K562 (cell line): Measurements from ENCODE around the gene CEL. TPM values are rescaled to one million over a fixed set of nuclear protein-coding genes. Genes with fewer than 3 reads are reported as not detected.
"Not testable (repeated sequence)": the region's sequence is repeated elsewhere in the genome, so short reads cannot be mapped to it uniquely, and the experiment has no call there.

Experiments used
- ATAC-seq: fragments of 200-7000 bp; cut with Tn5 transposase; 3 replicates; pipeline ENCODE4 v1.9.1; 2020; ENCODE audit warnings: moderate library complexity
- BruUV-seq: library from RNA; stranded (reverse); fragments of 400-500 nt; replicated peaks from 2 replicates; lab custom pipeline; 2021; lab: Mats Ljungman, UMichigan
- CTCF ChIA-PET: fragments of 300-600 bp; formaldehyde crosslinking; extraction: SDS; loops from one replicate; lab custom pipeline; 2021; ENCODE audit warnings: low intra/inter-chr PET ratio; lab: Yijun Ruan, JAX
- POLR2A ChIA-PET: fragments of 300-600, 350-650 bp; sonication (Branson Sonifier 250); formaldehyde crosslinking; extraction: SDS; loops from one replicate; lab custom pipeline; 2021; ENCODE audit warnings: antibody characterized with exemption, inconsistent platforms; lab: Yijun Ruan, JAX
- DNase-seq, 4 experiments: peaks; one replicate each; pipeline versions ENCODE4 v3.0.0 to v3.0.0-alpha.2; 2011 to 2018; ENCODE audit warnings: low spot score in 3 of 4, mixed read lengths in 3 of 4; ENCODE audit errors: extremely low read depth in 1 of 4
- FAIRE-seq: peaks from 2 replicates; lab custom pipeline; 2011; peaks lifted over from hg19 to GRCh38; lab: Jason Lieb, UNC
- H2AFZ ChIP-seq: 2 replicates; pipeline ENCODE4 v1.6.0; 2011; ENCODE audit warnings: low read depth, low read length, control low read depth, inconsistent platforms
- H3K27ac ChIP-seq: fragments of 200-600 bp; 3 replicates; pipeline ENCODE4 v1.8.0; 2011; ENCODE audit warnings: low read depth, mild to moderate bottlenecking, control low read depth, inconsistent platforms, low read length, moderate library complexity, mixed read lengths; ENCODE audit errors: extremely low read depth
- H3K27me3 ChIP-seq, 2 experiments: fragments of 300-600 bp in 1 of 2; 2 replicates in 1 of 2; 3 replicates in 1 of 2; pipeline versions ENCODE4 v1.6.0 to v1.8.0; 2011; ENCODE audit warnings: inconsistent platforms in 2 of 2, low read length in 2 of 2, mild to moderate bottlenecking in 1 of 2, mixed read lengths in 1 of 2, moderate library complexity in 1 of 2; ENCODE audit not compliant: control insufficient read depth in 2 of 2, insufficient read depth in 2 of 2
- H3K36me3 ChIP-seq: fragments of 300-600 bp; 3 replicates; pipeline ENCODE4 v1.8.0; 2011; ENCODE audit warnings: mild to moderate bottlenecking, low read length, inconsistent platforms; ENCODE audit not compliant: control insufficient read depth, insufficient read depth
- H3K4me1 ChIP-seq, 2 experiments: fragments of 200-600 bp in 1 of 2; replicated peaks in 1 of 2; 2 replicates in 1 of 2; 3 replicates in 1 of 2; pipeline versions ENCODE4 v1.5.1 to v1.8.0; 2011; ENCODE audit warnings: inconsistent platforms in 2 of 2, low read length in 2 of 2, mild to moderate bottlenecking in 1 of 2, mixed read lengths in 1 of 2, moderate library complexity in 1 of 2; ENCODE audit not compliant: control insufficient read depth in 2 of 2, insufficient read depth in 2 of 2
- H3K4me2 ChIP-seq: 2 replicates; pipeline ENCODE4 v1.6.1; 2011; ENCODE audit warnings: low read length, control low read depth, inconsistent platforms, mixed read lengths; ENCODE audit not compliant: insufficient read depth
- H3K4me3 ChIP-seq: fragments of 200-600 bp; sonication (generic), shearing (Covaris generic); 2 replicates; pipeline ENCODE4 v1.5.1; 2016; ENCODE audit warnings: control low read depth, inconsistent platforms
- H3K79me2 ChIP-seq: fragments of 200-600 bp; 3 replicates; pipeline ENCODE4 v1.8.0; 2011; ENCODE audit warnings: low read length, inconsistent platforms; ENCODE audit not compliant: control insufficient read depth, insufficient read depth
- H3K9ac ChIP-seq, 2 experiments: 2 replicates each; pipeline versions ENCODE4 v1.6.0 to v1.6.1; 2011; ENCODE audit warnings: low read depth in 2 of 2, low read length in 2 of 2, control low read depth in 1 of 2, inconsistent platforms in 1 of 2, mild to moderate bottlenecking in 1 of 2, mixed read lengths in 1 of 2; ENCODE audit not compliant: insufficient read depth in 1 of 2
- H3K9me1 ChIP-seq: one replicate; pipeline ENCODE4 v1.6.0; 2011; ENCODE audit warnings: inconsistent platforms, mild to moderate bottlenecking, low read length, moderate library complexity; ENCODE audit not compliant: control insufficient read depth, insufficient read depth
- H3K9me3 ChIP-seq: replicated peaks from 2 replicates; pipeline ENCODE4 v1.5.1; 2011; ENCODE audit warnings: low read depth, low read length, inconsistent platforms; ENCODE audit not compliant: control insufficient read depth, insufficient read depth
- H4K20me1 ChIP-seq: replicated peaks from 2 replicates; pipeline ENCODE4 v1.6.1; 2011; ENCODE audit warnings: low read length, inconsistent platforms, mixed read lengths; ENCODE audit not compliant: control insufficient read depth, insufficient read depth
- WGBS: fragments of 100-300 bp; shearing (Covaris generic); methylation state at CpG from one replicate; pipeline ENCODE4 v1.1.6; 2016; ENCODE audit warnings: low coverage, mixed read lengths; ENCODE audit not compliant: insufficient coverage; ENCODE audit errors: missing lambda C conversion rate; 5-methylcytosine and 5-hydroxymethylcytosine counted together
- in situ Hi-C: fragments of 300-500 bp; cut with MboI; formaldehyde crosslinking; loops from 4 replicates; pipeline ENCODE4 v1.15.0; 2018; ENCODE audit warnings: inconsistent platforms, mixed read lengths
- intact Hi-C: fragments of 100-400 bp; cut with micrococcal nuclease; formaldehyde crosslinking; loops from 2 replicates; pipeline ENCODE4 v1.14.2; 2022
- polyA plus RNA-seq, 8 experiments: library from polyadenylated mRNA; depleted of rRNA in 4 of 8; stranded (reverse) in 5 of 8; unstranded in 3 of 8; fragments of >200 nt; fragmentation: Nextera tagmentation in 2 of 8; fragmentation: Illumina TruSeq in 1 of 8; extraction: Ambion mirVana in 2 of 8; extraction: Trizol in 1 of 8; gene quantifications; 2 replicates each; pipeline versions ENCODE4 v1.2.1 to v1.2.3, GENCODE V29; 2011 to 2014; ENCODE audit warnings: inconsistent platforms in 1 of 8, missing spikeins in 1 of 8
- total RNA-seq, 7 experiments: library from RNA; depleted of rRNA in 6 of 7; stranded (reverse); fragments of >200 nt in 6 of 7; fragmentation: Illumina TruSeq in 2 of 7; extraction: Trizol in 2 of 7; gene quantifications; 2 replicates each; pipeline versions ENCODE4 v1.2.1 to v1.2.3, GENCODE V29; 2011 to 2021; ENCODE audit warnings: low replicate concordance in 1 of 7

CEL gene
- total and polyA plus RNA-seq, 9 of the 15 experiments (the other 6 are each of a cell fraction or from before 2014, with no cell fraction given) = 0.09 to 3.0 (median 0.51) TPM; not detected in 2

- peaks cover 12 to 19% of the 10 kb centered on the region in 2 experiments for H3K27me3 ChIP-seq
- CTCF ChIA-PET, H3K9me3 ChIP-seq, H3K4me1 ChIP-seq, intact Hi-C loops, FAIRE-seq, H3K27ac ChIP-seq, H3K4me2 ChIP-seq, BruUV-seq, H3K9ac ChIP-seq, H2AFZ ChIP-seq, DNase-seq, H3K9me1 ChIP-seq, H4K20me1 ChIP-seq, POLR2A ChIA-PET, in situ Hi-C loops, H3K36me3 ChIP-seq, H3K79me2 ChIP-seq, H3K4me3 ChIP-seq: not testable (repeated sequence)
- 20% methylated on average over 3 of the region's 9 CpGs for WGBS
- ATAC-seq = 0 out of 3 replicates have a peak, but pooled peaks have one; percentile 15
Measured at GRCh38 chr9:133083688-133084087, 21.9 kb downstream of the CEL start.

GRCh38 chr9:133086212-133086860 lies 24.6 kb downstream of the CEL start:
- H3K27me3 ChIP-seq, H3K9me1 ChIP-seq, H3K9me3 ChIP-seq, H3K36me3 ChIP-seq, CTCF ChIA-PET, H3K27ac ChIP-seq, H3K9ac ChIP-seq, H3K4me3 ChIP-seq, H3K79me2 ChIP-seq, ATAC-seq, H4K20me1 ChIP-seq, H3K4me1 ChIP-seq, FAIRE-seq, H2AFZ ChIP-seq, DNase-seq, H3K4me2 ChIP-seq, intact Hi-C loops, BruUV-seq, in situ Hi-C loops: not testable (repeated sequence)
- 21% methylated on average over 15 of the region's 17 CpGs for WGBS
- POLR2A ChIA-PET = interaction anchor here (1.0 kb wide), 1 partner anchor 17 kb away, joined by 4 read pairs; no protein-coding TSS in a partner anchor
